Activated T-helper 1 cell treated with anti-CD3 and anti-CD28 coated beads, Interleukin-2, amount 50 U/mL, for 16 hours (primary cell): ENCODE results near the gene TOR1AIP2.

ENCODE experiments used
- DNase-seq, 2 donors: peaks; one replicate each; pipeline ENCODE4 v3.0.0-alpha.2; 2020; ENCODE audit warnings: low read depth in 1 of 2, low spot score in 1 of 2

The TOR1AIP2 gene

GRCh38 chr1:179877586-179878265 is at the start of gene TOR1AIP2:
Gene TOR1AIP2, minus strand, starts transcription at chr1:179877803. Its CDS starts 25,138 bp downstream, at chr1:179852665.
- peak; percentile 75 for DNase-seq

- no peak for DNase-seq
Observed at GRCh38 chr1:179926850-179927205, 49.2 kb upstream of the TOR1AIP2 start.

- no peak for DNase-seq
Observed at GRCh38 chr1:179925922-179926849, 48.6 kb upstream of the TOR1AIP2 start.

GRCh38 chr1:179925302-179925701 is 47.7 kb upstream of the TOR1AIP2 start:
- DNase-seq: no peak

- no peak for DNase-seq
Observed at GRCh38 chr1:179924268-179924667, 46.7 kb upstream of the TOR1AIP2 start.

- no peak for DNase-seq
Observed at GRCh38 chr1:179923029-179923428, 45.4 kb upstream of the TOR1AIP2 start.

- no peak for DNase-seq
Observed at GRCh38 chr1:179921981-179922872, 44.6 kb upstream of the TOR1AIP2 start.

- no peak for DNase-seq
Observed at GRCh38 chr1:179921472-179921871, 43.9 kb upstream of the TOR1AIP2 start.

- no peak for DNase-seq
Observed at GRCh38 chr1:179917601-179918429, 40.2 kb upstream of the TOR1AIP2 start.

- no peak for DNase-seq
Observed at GRCh38 chr1:179911812-179912211, 34.2 kb upstream of the TOR1AIP2 start.

- no peak for DNase-seq
Observed at GRCh38 chr1:179910934-179911333, 33.3 kb upstream of the TOR1AIP2 start.

GRCh38 chr1:179889589-179889988 is 12.0 kb upstream of the TOR1AIP2 start:
- DNase-seq: no peak

GRCh38 chr1:179888071-179888470 is 10.5 kb upstream of the TOR1AIP2 start:
- no peak for DNase-seq

GRCh38 chr1:179883745-179884138 is 6.1 kb upstream of the TOR1AIP2 start:
- DNase-seq: peak in 1 of 2 donors; percentile 41

GRCh38 chr1:179883040-179883744 is 5.6 kb upstream of the TOR1AIP2 start:
- DNase-seq: no peak

- DNase-seq: peak; percentile 92 to 95
Observed at GRCh38 chr1:179882253-179883039, 4.8 kb upstream of the TOR1AIP2 start, which contains the start of gene TOR1AIP1. Gene TOR1AIP1, plus strand, starts transcription at chr1:179882285. Its CDS starts 218 bp downstream, at chr1:179882503.

GRCh38 chr1:179881642-179882252 is 4.1 kb upstream of the TOR1AIP2 start:
- no peak for DNase-seq

- no peak for DNase-seq
Observed at GRCh38 chr1:179879797-179880196, 2.2 kb upstream of the TOR1AIP2 start.
